ENCODE results near the gene TRIM2. TPM values are rescaled to one million over a fixed set of nuclear protein-coding genes. Genes with fewer than 3 reads are reported as not detected.

The TRIM2 gene
- total and polyA plus RNA-seq, 2 of the 8 experiments (the other 6 are each of a cell fraction or from before 2014, with no cell fraction given), result 34.0 to 59.8 TPM

- ChIA-PET CTCF (ENCODE audit: partially characterized antibody) (interaction anchor here (0.6 to 2.4 kb wide), 7 partner anchors 11 to 315 kb away, joined by 3 to 9 read pairs (median 3); no protein-coding TSS in a partner anchor), POLR2A (ENCODE audit: partially characterized antibody) (no interaction called here)
- H4K20me1 ChIP-seq (replicated peaks in 1 of 2; ENCODE audit: control insufficient read depth in 1 of 2, insufficient read depth in 2 of 2, low read length in 2 of 2), result no peaks in the 10 kb centered on the region
- peaks cover 2% of the 10 kb centered on the region; the same call in 1 of the 2 replicates for H3K23me2 ChIP-seq (ENCODE audit: low read depth, low read length)
- no peak overlapping the region for H3K9ac ChIP-seq (replicated peaks in 1 of 4; ENCODE audit: extremely low read depth in 1 of 4, low read depth in 3 of 4, low read length in 3 of 4)
- no peak overlapping the region for H3K4ac ChIP-seq (replicated peaks; ENCODE audit: insufficient read length, low read depth, low read length)
- no peaks in the 10 kb centered on the region; a peak in 1 of 4 replicates for H3K9me3 ChIP-seq (ENCODE audit: insufficient read depth in 2 of 2, low read depth in 1 of 2, low read length in 1 of 2)
- H3K4me2 ChIP-seq (ENCODE audit: insufficient read depth in 1 of 2, low read depth in 2 of 2, low read length in 2 of 2), result no peak overlapping the region
- no peak overlapping the region for H2BK120ac ChIP-seq (replicated peaks; ENCODE audit: low read depth, low read length)
- WGBS, 2 experiments (ENCODE audit: extremely low coverage in 1 of 2, insufficient coverage in 1 of 2, insufficient read length in 1 of 2, insufficient replicate concordance in 2 of 2, low coverage in 1 of 2, low lambda C conversion rate in 2 of 2, missing lambda C conversion rate in 1 of 2), result 93% methylated on average over 9 of the region's 9 CpGs; no CpG with 5 or more reads in 1 of the 2 experiments
- H3K79me1 ChIP-seq (ENCODE audit: low read depth, low read length), result peaks cover 6% of the 10 kb centered on the region
- H3K27me3 ChIP-seq (replicated peaks in 1 of 4; ENCODE audit: control insufficient read depth in 3 of 4, extremely low read depth in 1 of 4, insufficient read depth in 3 of 4, low read length in 3 of 4), result no peaks in the 10 kb centered on the region
- no peak overlapping the region for H2AK5ac ChIP-seq (ENCODE audit: low read depth, low read length)
- H2BK12ac ChIP-seq (ENCODE audit: low read depth, low read length), result no peak overlapping the region
- H4K8ac ChIP-seq (ENCODE audit: extremely low read depth, insufficient read depth, low read length), result no peak overlapping the region
- peaks cover 2 to 17% (median 17%) of the 10 kb centered on the region in 4 experiments for H3K4me1 ChIP-seq (replicated peaks in 1 of 4; ENCODE audit: control insufficient read depth in 3 of 4, insufficient read depth in 4 of 4, low read length in 3 of 4)
- H4K91ac ChIP-seq (replicated peaks; ENCODE audit: insufficient read length, low read length), result no peak overlapping the region
- FAIRE-seq (no peak), DNase-seq (ENCODE audit: low read depth in 1 of 2, low spot score in 2 of 2) (peak in 1 of 2 experiments; percentile 31)
- no peak overlapping the region for H3K27ac ChIP-seq (ENCODE audit: low read depth, low read length)
- H2BK15ac ChIP-seq (ENCODE audit: low read length), result no peak overlapping the region
- no peak overlapping the region for H3K14ac ChIP-seq (ENCODE audit: insufficient read length)
- no peak overlapping the region for H4K5ac ChIP-seq (ENCODE audit: insufficient read length, low read depth, low read length)
- H2BK20ac ChIP-seq (ENCODE audit: low read length), result no peak overlapping the region; the same call in 1 of the 2 replicates
- H3K36me3 ChIP-seq (ENCODE audit: control insufficient read depth in 2 of 4, insufficient read depth in 4 of 4, low read length in 3 of 4), result peaks cover 0 to 9% (median 0%) of the 10 kb centered on the region in 4 experiments; a peak in 2 of 8 replicates
- no peak overlapping the region for H3K18ac ChIP-seq (ENCODE audit: extremely low read depth, low read length)
- no peak overlapping the region for H3K56ac ChIP-seq (replicated peaks; ENCODE audit: insufficient read length, low read depth, low read length)
- H2AFZ ChIP-seq (ENCODE audit: low read length), result no peak overlapping the region
- H2BK5ac ChIP-seq (ENCODE audit: low read depth, low read length), result no peak overlapping the region
- no peak overlapping the region for H3K23ac ChIP-seq (ENCODE audit: insufficient read length)
- H3K4me3 ChIP-seq (ENCODE audit: extremely low read depth in 1 of 4, insufficient read depth in 2 of 4, low read depth in 3 of 4, low read length in 4 of 4), result no peak overlapping the region
- H3K79me2 ChIP-seq (ENCODE audit: control insufficient read depth in 1 of 2, insufficient read depth in 2 of 2, low read length in 2 of 2), result peaks cover 5 to 78% of the 10 kb centered on the region in 2 experiments; a peak in 2 of 4 replicates
- TF ChIP-seq HDAC6 (IDR thresholded peaks at IDR 0.05; ENCODE audit: low read depth, low read length), result no peak
- TF ChIP-seq GABPA (IDR thresholded peaks at IDR 0.05; ENCODE audit: borderline replicate concordance, insufficient read depth, low read length), result no peak
- TF ChIP-seq RAD21 (IDR thresholded peaks at IDR 0.05 in 1 of 2, conservative IDR thresholded peaks at IDR 0.05 in 1 of 2; ENCODE audit: low read depth in 2 of 2, low read length in 2 of 2), result no peak
- no peak for TF ChIP-seq JUND (IDR thresholded peaks at IDR 0.05; ENCODE audit: low read length)
- TF ChIP-seq CTBP2 (IDR thresholded peaks at IDR 0.05; ENCODE audit: borderline replicate concordance, insufficient read depth, insufficient read length, low read length), result no peak
- TF ChIP-seq RBBP5 (IDR thresholded peaks at IDR 0.05; ENCODE audit: borderline replicate concordance, low read depth, low read length), result no peak
- no peak for TF ChIP-seq BACH1 (IDR thresholded peaks at IDR 0.05; ENCODE audit: low read length)
- no peak for TF ChIP-seq SRF (IDR thresholded peaks at IDR 0.05; ENCODE audit: low read depth, low read length)
- TF ChIP-seq USF2 (IDR thresholded peaks at IDR 0.05; ENCODE audit: low read length), result no peak
- TF ChIP-seq RNF2 (IDR thresholded peaks at IDR 0.05; ENCODE audit: borderline replicate concordance, low read depth, low read length, missing control alignments, poor library complexity, severe bottlenecking), result no peak
Measured at GRCh38 chr4:153265306-153266047, 61.2 kb downstream of the TRIM2 start.
